Measurements from ENCODE around the gene ARHGEF11. TPM values are rescaled to one million over a fixed set of nuclear protein-coding genes. Genes with fewer than 3 reads are reported as not detected.

Gene ARHGEF11
- total and polyA plus RNA-seq, 4 donors: 14.2 to 44.1 (median 31.9) TPM

DNA sequence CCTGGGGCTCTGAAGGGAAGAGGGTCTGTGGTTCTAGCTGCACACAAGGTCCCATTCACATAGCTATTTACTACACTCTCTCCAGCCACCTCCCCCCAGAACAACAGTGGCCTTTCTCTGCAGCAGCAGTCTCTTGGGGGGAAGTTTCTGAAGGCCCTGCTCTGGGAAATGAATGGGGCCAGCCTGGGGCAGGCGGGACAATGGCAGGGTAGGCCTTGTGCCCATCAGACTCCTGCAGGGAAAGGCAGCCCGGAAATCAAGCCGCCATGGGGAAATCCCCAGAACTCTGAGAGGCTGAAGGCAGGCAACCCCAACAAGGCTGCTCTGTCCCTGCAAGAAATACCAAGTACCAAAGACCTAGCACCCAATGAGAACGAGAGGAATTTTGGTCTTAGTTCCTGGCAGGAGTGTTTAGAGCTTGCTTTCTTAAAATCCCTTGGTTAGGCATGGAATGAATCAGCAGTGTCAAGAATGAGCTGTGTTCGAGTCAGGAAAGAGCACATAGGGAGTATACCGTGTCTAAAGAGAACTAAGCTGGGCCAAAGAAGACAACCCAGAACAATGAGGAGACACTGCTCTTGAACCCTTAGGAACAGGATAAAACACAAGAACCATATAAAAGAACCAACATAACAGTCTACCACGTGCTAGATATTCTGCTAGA, 11.3 kb downstream of the ARHGEF11 start:
- DNase-seq (no peak), ATAC-seq (ENCODE audit: insufficient read depth, low FRiP score) (no peak)
- peaks cover 0 to 9% (median 0%) of the 10 kb centered on the region in 5 donors for H3K4me1 ChIP-seq (ENCODE audit: control insufficient read depth in 5 of 5, insufficient read depth in 5 of 5, low read length in 5 of 5)
- no peak overlapping the region for H3K9ac ChIP-seq (ENCODE audit: insufficient read depth in 1 of 2, low read length in 2 of 2)
- TF ChIP-seq, protein P1, sequence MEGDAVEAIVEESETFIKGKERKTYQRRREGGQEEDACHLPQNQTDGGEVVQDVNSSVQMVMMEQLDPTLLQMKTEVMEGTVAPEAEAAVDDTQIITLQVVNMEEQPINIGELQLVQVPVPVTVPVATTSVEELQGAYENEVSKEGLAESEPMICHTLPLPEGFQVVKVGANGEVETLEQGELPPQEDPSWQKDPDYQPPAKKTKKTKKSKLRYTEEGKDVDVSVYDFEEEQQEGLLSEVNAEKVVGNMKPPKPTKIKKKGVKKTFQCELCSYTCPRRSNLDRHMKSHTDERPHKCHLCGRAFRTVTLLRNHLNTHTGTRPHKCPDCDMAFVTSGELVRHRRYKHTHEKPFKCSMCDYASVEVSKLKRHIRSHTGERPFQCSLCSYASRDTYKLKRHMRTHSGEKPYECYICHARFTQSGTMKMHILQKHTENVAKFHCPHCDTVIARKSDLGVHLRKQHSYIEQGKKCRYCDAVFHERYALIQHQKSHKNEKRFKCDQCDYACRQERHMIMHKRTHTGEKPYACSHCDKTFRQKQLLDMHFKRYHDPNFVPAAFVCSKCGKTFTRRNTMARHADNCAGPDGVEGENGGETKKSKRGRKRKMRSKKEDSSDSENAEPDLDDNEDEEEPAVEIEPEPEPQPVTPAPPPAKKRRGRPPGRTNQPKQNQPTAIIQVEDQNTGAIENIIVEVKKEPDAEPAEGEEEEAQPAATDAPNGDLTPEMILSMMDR (IDR thresholded peaks at IDR 0.05; ENCODE audit: control extremely low read depth, extremely low read depth): no peak
- 80 to 97% methylated on average over 7 of the region's 7 CpGs for WGBS, 2 donors
- no peak overlapping the region for H3K4me3 ChIP-seq
- H3K27ac ChIP-seq (ENCODE audit: low read depth in 1 of 2, low read length in 1 of 2): no peak overlapping the region
- H3K9me3 ChIP-seq (ENCODE audit: control insufficient read depth in 4 of 4, insufficient read depth in 3 of 4, low read length in 3 of 4): no peaks in the 10 kb centered on the region
- peaks cover 0 to 2% (median under 1%) of the 10 kb centered on the region in 4 donors for H3K36me3 ChIP-seq (ENCODE audit: control insufficient read depth in 4 of 4, insufficient read depth in 4 of 4, low read length in 4 of 4)
- no peaks in the 10 kb centered on the region for H3K27me3 ChIP-seq (ENCODE audit: control insufficient read depth in 3 of 3, insufficient read depth in 3 of 3, low read length in 2 of 3)

DNA sequence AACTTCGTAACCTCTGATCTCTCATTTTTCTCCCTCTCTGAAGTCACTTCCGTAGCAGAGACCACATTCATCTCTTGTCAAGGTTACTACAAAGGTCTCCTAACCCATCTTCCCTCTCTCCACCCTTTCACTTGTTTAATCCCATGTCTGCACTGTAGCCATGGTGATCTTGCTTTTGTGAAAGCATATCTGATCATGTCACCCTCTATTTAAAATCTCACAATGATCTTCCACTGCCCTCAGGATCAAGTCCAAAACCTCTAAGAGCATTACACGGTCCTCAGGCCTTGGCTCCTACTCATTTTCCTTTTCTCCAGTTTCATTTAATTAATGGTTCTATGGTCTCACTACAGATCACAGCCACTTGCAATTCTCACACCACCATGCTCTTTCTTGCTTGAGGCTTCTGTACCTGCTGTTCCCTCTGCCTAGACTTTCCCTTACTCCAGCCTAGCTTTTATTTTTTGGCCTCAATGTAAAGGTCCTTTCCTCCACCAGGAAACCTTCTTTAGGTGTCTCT, 12.1 kb downstream of the ARHGEF11 start:
- H3K9ac ChIP-seq (ENCODE audit: insufficient read depth in 1 of 2, low read length in 2 of 2): no peak overlapping the region
- ATAC-seq (ENCODE audit: insufficient read depth, low FRiP score): no peak
- 88 to 92% methylated on average over 3 of the region's 3 CpGs for WGBS, 2 donors
- TF ChIP-seq, protein P1 (IDR thresholded peaks at IDR 0.05; ENCODE audit: control extremely low read depth, extremely low read depth): no peak
- H3K4me3 ChIP-seq: no peak overlapping the region
- peaks cover 0 to 9% (median 0%) of the 10 kb centered on the region in 5 donors for H3K4me1 ChIP-seq (ENCODE audit: control insufficient read depth in 5 of 5, insufficient read depth in 5 of 5, low read length in 5 of 5)
- no peaks in the 10 kb centered on the region for H3K27me3 ChIP-seq (ENCODE audit: control insufficient read depth in 3 of 3, insufficient read depth in 3 of 3, low read length in 2 of 3)
- no peak overlapping the region for H3K27ac ChIP-seq (ENCODE audit: low read depth in 1 of 2, low read length in 1 of 2)
- DNase-seq: no peak
- no peaks in the 10 kb centered on the region for H3K9me3 ChIP-seq (ENCODE audit: control insufficient read depth in 4 of 4, insufficient read depth in 3 of 4, low read length in 3 of 4)
- peaks cover 0 to 3% (median 1%) of the 10 kb centered on the region in 4 donors for H3K36me3 ChIP-seq (ENCODE audit: control insufficient read depth in 4 of 4, insufficient read depth in 4 of 4, low read length in 4 of 4)

DNA sequence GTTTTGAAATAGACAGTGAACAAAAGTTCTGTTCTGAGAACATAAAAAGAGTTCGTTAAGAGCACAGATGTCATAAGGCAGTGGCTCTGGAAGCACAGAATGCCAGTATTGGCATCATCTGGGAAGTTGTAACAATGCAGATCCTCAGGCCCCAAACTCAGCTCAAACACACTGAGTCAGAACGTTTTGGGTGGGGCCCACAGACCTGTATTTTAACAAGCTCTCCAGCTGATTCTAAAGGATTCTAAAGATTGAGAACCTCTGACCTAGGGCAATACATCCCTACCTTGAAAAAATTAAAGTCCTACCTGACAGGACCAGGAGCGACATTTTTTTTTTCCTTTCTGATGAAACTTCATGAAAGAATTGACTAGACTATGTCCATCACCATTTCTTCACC, 13.2 kb downstream of the ARHGEF11 start:
- H3K9ac ChIP-seq (ENCODE audit: insufficient read depth in 1 of 2, low read length in 2 of 2): no peak overlapping the region

More for the DNA sequence above, 13.2 kb downstream of the ARHGEF11 start:
- TF ChIP-seq, protein P1 (IDR thresholded peaks at IDR 0.05; ENCODE audit: control extremely low read depth, extremely low read depth): no peak
- no peak for ATAC-seq (ENCODE audit: insufficient read depth, low FRiP score)
- Histone ChIP-seq H3K27me3 (ENCODE audit: control insufficient read depth in 3 of 3, insufficient read depth in 3 of 3, low read length in 2 of 3) (no peaks in the 10 kb centered on the region), H3K9me3 (ENCODE audit: control insufficient read depth in 4 of 4, insufficient read depth in 3 of 4, low read length in 3 of 4) (no peaks in the 10 kb centered on the region), H3K36me3 (ENCODE audit: control insufficient read depth in 4 of 4, insufficient read depth in 4 of 4, low read length in 4 of 4) (peaks cover 0 to 3% (median 1%) of the 10 kb centered on the region in 4 donors), H3K27ac (ENCODE audit: low read depth in 1 of 2, low read length in 1 of 2) (no peak overlapping the region), H3K4me3 (no peak overlapping the region), H3K4me1 (ENCODE audit: control insufficient read depth in 5 of 5, insufficient read depth in 5 of 5, low read length in 5 of 5) (peaks cover 0 to 9% (median 0%) of the 10 kb centered on the region in 5 donors)
- DNase-seq: no peak
- WGBS, 2 donors: 75 to 88% methylated on average over 3 of the region's 3 CpGs

Data from lung (tissue), 12 donors.